ENCODE data around the gene TOX3.

TOX3 gene

DNA sequence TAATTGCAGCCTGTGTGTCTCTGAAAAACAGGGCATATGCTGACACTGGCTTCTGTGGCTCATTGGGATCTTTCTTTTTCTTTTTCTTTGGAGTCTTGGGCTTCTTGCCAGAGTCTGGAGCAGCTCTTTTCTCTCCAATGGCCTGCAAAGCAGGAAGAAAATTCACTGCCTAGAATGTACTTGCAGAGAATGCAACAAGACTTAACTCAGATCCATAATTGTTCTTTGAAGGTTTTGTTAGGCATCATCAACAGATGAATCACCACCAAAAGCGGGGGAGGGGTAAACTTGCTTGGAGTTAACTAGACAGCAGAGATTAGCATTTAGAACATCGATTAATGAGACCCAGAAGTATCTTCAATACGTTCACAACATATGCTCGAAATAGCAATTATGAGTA lies 100.9 kb downstream of the TOX3 start:
- peak; percentile 17 for DNase-seq

DNA sequence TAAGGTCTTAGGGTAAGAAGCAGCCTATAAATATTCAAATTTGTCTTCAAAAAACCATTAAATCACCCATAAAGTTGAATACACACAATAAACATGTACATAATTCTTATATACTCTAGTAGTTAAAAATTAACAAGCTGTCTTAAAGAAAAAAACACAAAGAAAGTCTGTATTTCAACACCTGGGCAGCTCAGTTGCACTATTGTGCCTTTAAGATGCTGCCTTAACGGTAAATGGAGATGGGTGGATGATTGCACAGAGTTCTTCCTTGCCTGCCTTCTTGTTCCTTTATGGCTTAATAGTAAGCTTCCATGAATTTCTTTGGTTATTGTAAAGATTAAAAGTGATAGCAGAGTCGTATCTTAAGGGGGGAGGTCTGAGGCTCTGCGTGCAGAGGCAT lies 105.1 kb downstream of the TOX3 start:
- DNase-seq = no peak

DNA sequence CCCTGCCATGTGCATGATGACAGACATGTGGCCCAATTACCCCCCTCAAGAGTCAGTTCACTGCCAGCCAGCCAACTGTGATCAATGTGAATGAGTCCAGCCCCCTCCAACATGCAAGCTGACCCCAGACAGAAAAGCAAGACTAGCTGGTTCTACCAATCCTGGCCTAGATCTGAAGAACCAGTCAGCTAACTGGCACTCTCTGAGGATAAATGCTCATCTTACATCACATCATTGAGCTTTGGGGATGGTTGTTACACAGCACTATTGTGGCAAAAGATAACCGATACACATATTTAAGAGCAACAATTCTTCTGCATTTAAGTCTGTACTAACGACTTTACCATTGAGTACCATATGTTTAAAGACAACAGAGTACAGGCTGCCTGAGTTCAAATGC lies 106.7 kb downstream of the TOX3 start:
- no peak for DNase-seq

DNA sequence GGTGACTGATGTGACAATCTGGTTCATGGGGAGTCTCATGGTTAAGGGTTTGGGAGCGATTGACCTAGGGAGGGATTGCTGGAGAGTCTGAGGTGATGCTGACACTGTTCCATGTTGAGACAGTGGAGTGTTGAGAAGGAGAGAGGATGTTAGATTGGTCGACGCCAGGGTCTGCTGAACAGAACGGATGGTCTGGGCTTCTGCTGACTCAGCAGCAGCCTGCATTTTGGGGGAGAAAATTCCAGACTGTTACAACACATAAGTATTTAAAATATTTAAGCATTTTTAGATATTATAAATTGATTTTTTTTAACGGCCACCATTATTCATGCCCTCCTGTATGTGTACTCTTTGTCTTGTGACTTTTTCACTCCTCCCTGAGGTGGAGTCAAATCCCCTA lies 107.2 kb downstream of the TOX3 start:
- no peak for DNase-seq

DNA sequence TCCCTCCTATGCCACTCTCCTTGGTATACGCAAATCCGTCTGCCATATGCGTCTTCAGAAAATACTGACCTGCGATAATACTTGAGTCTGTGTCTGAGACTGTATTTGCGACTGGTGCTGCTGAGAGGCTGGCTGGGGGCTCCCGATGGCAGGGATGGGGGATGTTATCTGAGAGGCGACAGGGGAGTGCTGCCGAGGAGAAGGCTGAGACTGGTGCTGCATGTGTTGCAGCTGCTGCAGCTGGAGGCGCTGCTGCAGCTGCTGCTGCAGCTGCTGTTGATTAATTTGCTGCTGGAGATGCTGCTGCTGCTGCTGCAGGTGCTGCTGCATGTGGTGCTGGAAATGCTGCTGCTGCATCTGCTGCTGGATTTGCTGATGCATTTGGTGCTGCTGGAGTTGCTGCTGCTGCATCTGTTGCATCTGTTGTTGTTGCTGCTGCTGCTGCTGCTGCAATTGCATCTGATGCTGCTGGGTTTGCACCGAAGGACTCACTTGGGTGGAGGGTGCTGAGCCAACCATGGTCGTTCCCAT lies 107.7 kb downstream of the TOX3 start:
- no peak for DNase-seq

DNA sequence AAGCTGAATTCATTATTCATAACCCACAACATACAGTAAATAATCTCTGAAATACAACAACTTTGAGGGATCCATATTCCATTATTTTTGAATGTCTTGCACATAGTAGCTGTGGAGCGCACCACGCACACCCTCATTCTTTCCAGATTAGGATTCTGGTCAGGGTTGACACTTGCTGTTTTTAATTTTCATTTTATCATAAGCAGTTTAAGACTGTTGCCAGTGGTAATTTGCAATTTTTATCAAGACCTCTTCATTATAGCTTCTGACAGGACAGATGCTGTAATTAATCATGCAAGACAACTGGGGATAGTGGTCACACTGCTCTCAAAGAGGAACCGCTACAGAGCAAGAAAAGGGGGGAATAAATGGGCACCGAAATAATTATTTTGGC lies 109.7 kb downstream of the TOX3 start:
- DNase-seq = no peak

DNA sequence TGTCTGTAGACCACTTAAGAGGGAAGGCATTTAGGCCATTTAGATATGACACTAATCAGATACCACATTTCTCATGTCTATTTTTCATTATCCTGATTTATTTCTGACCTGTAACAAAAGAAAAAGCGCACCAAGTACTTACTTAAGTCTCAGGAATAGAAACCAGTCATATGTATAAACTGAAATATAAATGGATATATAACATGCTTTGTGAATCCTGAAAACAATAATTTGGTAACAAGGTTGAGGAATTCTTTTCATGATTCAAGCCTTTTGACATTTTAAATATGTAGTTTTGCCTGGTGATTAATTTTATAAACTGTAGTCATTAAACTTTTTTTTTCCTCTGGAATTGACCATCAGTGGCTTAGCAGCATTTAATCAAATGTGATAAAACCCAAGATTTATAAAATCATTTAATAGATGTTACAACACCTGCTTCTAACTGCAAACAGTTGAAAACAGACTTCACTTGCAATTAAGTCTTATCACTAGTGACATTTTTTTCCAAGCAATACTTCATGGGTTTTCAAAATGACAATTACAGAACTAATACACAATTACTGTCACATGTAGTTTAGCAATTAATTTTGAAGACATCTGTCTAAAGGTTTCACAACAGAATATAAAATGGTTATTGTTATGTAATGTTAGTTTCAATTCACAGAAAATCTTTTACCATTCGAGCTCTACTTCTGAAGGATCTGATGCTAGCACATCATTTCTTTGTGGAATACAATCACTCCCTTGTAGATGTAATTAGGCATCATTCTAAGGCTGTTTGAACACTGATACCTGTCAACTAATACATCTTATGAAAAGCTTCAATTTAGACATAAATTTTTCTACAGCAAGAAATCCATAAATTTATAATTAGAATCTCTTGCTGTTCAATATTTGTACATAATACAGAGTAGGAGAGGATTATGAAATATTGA lies 110.3 kb downstream of the TOX3 start:
- no peak for DNase-seq

DNA sequence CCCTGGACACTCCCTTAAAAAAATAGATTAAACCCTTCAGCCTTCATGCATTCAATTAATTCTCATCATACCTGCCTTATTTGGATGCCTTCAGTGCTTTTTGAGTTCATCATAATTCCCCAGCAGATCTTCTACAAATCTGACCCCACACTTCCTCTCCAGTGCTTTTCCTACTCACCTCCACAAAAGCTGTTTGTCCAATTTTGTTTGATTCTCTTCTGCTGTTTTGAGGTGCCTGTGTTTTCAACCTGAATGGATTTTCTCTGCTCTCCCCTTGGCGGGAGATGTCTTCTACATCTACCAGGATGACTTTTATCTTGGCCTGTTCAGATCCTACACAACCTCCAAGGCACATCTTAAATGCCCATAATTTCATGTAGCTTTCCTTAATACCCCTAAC lies 112.7 kb downstream of the TOX3 start:
- DNase-seq = no peak

DNA sequence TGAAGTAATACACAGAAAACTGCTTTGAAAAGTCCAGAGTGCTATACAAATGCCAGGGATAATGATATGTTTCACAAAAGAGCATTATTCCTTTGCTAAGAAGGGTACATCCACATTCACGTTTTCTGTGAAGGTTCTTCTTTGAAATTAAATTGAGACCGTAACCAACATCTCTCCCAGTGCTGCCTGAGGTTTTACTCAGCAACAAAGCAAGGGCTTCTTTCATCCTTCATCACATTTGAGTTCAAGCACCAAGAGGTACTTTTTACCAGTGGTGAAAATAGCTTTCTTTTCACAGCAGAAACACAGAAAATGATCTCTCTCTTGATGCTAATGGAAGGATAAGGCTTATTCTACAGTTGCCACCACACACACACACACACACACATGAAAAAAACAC lies 113.3 kb downstream of the TOX3 start:
- DNase-seq = no peak

DNA sequence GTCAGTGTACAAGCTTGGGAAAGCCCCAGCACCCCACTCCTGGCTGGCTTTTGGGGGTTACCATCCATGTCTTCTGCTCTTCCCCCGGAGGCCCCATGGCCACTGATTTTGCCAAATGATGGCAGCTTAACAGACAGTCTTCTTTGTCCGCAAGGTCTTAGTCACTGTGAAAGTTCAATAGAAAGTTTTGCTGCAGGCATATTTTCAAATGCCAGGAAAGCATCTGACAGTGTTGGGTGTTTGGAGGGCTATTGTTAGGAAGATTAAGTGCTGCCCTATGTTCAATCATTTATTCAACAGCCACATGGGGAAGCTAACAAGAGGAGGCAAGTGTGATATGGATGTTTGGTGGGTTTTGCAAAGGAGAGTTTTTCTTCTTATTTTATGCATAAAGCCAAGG lies 122.4 kb downstream of the TOX3 start:
- DNase-seq = no peak

DNA sequence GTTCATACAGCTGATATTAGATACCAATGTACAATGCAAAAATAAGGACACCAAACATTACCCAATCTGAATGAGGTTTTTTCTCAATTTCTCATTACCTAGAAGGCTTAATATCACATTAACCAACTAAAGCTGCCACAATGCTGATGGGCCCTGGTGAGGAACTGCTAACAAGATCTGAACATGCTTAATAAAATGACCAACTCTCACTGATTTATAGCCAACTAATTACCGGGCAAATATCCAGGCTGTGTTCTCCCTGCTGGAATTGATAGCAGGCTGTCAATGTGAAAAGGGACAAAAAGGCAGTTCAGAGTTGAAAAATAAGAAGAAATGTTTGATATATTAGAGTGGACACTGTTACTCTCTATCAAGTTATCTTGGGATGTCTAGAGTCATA lies 124.6 kb downstream of the TOX3 start:
- DNase-seq = no peak

DNA sequence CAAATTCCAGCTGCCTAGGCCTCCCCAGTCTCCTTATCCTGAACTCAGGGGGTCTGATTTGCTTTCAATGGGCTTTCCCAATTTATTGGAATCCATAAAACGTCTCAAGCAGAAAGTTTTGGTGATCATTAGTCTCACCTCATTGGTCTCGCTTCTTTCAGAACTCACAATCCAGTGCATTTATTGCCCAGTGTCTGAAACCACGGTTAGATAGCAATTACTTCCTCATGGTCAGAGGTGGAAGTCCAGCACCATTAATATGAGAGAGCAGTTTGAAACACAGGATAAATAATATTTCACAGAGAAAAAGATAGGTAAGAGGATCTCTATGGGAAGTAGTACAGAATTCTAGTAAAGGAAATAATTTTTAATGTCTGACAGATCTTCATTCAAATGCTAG lies 128.7 kb downstream of the TOX3 start:
- no peak for DNase-seq

DNA sequence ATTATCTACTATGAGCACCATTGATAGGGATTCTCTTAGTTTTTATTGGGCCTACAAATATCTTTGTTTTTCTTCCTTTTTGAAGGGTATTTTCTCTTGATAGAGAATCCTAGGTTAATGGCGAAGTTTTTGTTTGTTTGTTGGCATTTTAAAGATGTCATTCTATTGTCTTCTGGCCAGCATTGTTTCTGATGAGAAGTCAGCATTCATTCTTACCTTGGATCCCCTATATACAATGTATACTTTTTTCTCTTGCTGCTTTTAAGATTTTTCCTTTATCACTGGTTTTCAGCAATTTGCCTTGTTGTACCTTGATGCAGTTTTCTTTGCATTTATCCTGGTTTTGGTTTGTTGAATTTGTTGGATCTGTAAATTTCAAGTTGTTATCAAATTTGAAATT lies 130.1 kb downstream of the TOX3 start:
- no peak for DNase-seq

DNA sequence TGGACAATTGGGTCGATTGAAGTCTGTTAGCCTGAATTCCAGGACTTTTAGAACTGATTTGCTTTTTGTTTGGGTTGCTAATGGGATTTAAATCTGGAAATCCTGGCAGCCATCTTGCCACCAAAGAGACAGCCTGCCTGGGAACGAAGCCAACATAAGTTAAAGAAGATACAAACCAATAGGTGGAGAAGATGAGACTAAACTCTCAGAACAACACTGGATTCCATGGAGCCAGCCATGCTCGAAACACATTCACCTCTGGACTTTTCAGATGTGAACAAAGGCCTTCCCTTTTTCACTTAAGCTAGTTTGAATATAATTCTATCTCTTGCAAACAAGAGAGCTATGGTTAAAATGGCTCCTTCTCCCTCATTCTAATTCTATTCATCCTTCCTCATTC lies 135.9 kb downstream of the TOX3 start:
- no peak for DNase-seq

DNA sequence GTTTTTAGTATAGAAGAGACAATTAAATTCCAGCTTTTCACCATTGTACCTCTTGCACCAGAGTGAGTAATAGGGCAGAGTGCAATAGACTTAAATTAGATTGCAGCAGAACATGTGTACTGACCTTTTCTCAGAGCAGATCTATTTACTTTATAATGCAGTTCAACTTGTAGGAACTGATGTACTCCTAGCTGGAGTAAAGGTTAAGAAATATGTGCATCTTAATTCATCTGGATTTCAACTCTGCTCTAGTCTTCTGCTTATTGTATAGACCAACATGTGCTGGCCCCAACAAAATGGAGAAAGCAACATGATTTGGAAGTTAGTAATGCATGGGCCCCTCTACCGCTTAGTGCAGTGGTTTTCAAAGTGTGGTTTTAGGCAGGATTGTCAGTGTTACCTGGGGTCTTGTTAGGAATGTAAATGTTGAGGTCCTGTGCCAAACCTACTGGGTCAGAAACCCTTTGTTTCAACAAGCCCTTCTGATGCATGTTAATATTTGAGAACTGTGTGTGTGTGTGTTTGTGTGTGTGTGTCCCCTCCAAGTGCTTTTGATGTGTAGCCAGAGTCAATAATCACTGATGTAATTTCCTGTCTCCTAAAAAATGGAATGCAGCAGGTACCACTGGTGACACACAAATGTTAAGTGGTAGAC lies 138.6 kb downstream of the TOX3 start:
- DNase-seq = no peak

DNA sequence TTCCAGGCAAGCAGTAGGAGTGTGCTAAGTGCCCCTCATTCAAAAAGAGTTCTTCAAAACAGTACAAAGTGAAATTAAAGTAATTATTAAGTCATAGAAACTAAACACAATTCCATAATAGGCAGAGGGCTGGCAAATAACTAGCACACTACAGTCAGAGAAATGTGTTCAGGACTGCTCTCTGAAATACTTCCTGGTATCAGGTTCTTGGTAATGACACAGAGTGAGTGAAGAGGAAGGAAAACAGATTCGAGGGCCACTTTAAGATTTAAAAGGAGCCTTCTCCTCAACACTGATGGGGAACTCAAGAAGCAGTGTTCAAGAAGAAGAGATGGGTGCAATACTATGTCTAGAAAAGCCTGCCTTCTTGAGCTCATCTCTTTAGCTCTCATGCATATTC lies 139.2 kb downstream of the TOX3 start:
- DNase-seq = no peak

DNA sequence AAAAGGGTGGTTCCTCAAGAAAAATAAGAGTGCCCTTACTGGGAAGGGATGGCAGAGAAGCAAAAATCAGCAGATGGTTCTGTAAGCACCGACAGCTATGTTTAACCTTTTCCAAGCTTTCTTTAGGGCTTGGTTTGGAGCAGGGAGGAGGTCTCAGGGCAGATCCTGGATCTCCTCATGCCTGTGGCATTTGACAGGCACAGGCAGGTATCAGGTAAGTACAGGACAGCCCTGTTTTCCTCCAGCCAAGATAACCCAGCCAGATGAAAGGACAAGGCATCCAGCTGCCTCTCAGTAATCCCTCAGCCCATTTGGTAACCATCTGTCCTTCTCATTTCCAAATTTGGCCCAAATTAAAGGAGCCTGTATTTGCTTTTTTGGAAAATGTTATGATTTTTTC lies 141.5 kb downstream of the TOX3 start:
- DNase-seq = no peak

DNA sequence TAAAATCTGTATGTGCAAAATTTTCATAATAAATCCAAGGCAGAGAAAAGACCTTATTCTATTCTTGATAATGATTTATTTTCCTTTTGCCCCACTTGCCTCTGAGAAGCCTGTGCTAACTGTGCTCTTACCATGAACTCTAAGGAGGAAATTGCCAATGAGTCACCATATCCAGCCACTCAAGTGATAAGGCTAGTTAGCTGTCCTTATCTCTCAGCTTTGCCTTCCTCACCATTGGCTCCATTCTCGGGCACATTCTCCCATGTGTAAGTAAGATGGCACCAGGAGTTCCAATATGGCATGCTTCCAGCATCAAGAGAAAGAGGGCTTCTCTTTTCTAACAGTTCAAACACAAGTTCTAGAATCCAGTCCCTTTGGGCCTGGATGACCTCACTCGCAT lies 142.4 kb downstream of the TOX3 start:
- no peak for DNase-seq

DNA sequence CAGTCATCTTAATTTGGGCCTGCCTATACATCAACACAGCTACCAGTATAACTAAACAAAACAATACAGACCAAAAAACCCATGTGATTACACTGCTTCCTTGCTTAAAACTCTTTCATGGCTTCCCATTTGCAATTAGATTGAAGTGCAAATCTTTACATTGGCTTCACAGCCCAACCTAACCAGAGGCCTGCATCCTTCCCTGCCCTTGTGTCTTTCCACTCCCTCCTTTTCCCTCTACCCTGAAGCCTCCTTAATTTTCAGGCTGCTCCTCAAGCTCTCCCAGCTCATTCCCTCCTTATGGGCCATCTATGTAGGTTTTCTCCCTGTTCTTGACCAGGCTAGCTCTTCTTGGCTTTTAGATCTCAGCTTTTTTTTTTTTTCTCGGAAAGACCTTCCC lies 147.8 kb downstream of the TOX3 start:
- no peak for DNase-seq

DNA sequence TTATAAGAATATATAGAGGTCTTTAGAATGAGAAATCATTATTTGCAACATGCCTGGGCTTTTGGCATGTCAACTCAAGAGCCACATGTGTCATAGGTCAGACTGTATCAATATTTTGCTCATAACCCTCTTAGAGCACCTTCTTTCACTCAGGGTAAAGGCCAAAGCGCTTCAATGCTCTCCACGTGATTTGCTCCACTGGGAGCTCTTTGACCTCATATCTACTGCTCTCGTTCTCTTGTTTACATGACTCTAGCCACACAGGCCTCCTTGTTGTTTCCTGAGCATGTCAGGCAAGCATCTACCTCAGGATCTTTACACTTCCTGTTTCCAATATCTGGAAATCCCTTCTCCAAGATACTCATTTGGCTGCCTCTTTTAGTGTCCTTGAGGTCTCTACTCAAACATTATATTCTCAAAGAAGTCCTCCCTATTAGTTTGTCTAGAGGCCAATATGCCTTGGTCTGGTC lies 148.4 kb downstream of the TOX3 start:
- DNase-seq = no peak

DNA sequence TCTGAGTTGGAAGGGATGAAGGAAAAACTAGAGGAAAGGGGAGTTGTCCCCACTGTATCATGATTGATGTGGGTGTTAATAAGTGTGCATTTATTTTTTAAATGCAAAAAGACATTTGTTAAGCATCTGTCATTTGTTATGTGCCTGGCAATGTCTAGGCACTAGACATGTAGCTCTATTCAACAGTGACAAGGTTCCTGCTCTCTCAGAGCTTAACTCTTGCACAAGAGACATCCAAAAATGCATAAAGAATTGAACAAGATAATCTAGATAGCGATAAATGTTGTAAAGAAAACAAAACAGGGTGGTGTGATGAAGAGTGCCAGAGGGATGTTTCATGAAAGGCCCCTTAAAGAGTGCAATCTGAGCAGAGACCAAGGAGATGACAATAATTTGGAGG lies 148.9 kb downstream of the TOX3 start:
- no peak for DNase-seq

DNA sequence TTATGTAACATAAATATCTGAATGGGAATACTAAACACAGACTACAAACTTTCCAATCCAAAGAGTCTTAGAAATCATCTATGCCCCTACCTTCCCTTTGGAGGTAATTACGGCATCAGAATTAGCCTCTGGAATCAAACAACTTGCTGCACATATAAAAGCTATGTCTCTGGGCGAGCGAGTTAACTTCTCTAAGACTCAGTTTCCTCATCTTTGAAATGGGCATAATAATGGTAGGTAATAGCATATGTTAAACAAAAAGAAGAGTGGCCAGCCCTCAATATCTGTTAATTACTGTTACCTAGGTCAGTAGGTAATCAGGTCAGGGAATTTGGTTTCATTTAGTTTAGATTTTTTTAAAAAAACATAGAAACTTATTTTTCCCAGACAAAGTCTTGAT lies 153.5 kb downstream of the TOX3 start:
- no peak for DNase-seq

DNA sequence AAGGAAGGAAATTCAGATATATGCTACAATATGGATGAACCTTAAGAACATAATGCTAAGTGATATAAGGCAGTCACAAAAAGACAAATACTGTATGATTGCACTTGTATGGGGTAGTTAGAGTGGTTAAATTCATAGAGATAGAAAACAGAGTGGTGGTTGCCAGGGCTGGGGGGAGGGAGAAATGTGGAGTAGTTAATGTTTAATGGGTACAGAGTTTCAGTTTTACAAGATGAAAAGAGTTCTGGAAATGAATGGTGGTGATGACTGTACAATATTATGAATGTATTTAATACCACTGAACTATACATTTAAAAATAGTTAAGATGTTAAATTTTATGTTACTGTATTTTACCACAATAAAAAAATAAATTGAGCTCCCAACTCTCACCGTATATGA lies 157.9 kb downstream of the TOX3 start:
- DNase-seq = no peak
